ENCODE measurements around the gene TMEM178A. TPM values are rescaled to one million over a fixed set of nuclear protein-coding genes. Genes with fewer than 3 reads are reported as not detected.
"Not testable (repeated sequence)": the region's sequence is repeated elsewhere in the genome, so short reads cannot be mapped to it uniquely, and the experiment has no call there.

TMEM178A gene
- total RNA-seq, 4 donors from 2014 or later, result 0.29 to 0.38 TPM; not detected in 2

GRCh38 chr2:39647104-39647765 is 18.5 kb upstream of the TMEM178A start:
- WGBS, 2 donors, result 80 to 93% methylated on average over 3 of the region's 3 CpGs
- no peak overlapping the region for H3K4me3 ChIP-seq
- no peak for TF ChIP-seq POLR2A (IDR thresholded peaks at IDR 0.05)
- TF ChIP-seq, protein P1, sequence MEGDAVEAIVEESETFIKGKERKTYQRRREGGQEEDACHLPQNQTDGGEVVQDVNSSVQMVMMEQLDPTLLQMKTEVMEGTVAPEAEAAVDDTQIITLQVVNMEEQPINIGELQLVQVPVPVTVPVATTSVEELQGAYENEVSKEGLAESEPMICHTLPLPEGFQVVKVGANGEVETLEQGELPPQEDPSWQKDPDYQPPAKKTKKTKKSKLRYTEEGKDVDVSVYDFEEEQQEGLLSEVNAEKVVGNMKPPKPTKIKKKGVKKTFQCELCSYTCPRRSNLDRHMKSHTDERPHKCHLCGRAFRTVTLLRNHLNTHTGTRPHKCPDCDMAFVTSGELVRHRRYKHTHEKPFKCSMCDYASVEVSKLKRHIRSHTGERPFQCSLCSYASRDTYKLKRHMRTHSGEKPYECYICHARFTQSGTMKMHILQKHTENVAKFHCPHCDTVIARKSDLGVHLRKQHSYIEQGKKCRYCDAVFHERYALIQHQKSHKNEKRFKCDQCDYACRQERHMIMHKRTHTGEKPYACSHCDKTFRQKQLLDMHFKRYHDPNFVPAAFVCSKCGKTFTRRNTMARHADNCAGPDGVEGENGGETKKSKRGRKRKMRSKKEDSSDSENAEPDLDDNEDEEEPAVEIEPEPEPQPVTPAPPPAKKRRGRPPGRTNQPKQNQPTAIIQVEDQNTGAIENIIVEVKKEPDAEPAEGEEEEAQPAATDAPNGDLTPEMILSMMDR (IDR thresholded peaks at IDR 0.05), result no peak
- no peak for DNase-seq
- H3K27ac ChIP-seq, result no peak overlapping the region
- H3K4me1 ChIP-seq, result peaks cover 0 to 3% (median under 1%) of the 10 kb centered on the region in 3 donors
- intact Hi-C loops (cut with DNase I), result no loop called here
- H3K27me3 ChIP-seq, result no peaks in the 10 kb centered on the region
- H3K36me3 ChIP-seq, result no peaks in the 10 kb centered on the region
- no peaks in the 10 kb centered on the region for H3K9me3 ChIP-seq

- intact Hi-C loops (cut with DNase I), result no loop called here
- no peaks in the 10 kb centered on the region for H3K27me3 ChIP-seq
- H3K27ac ChIP-seq, result no peak overlapping the region
- no peaks in the 10 kb centered on the region for H3K9me3 ChIP-seq
- H3K36me3 ChIP-seq, result no peaks in the 10 kb centered on the region
- DNase-seq, result no peak
- no peak overlapping the region for H3K4me3 ChIP-seq
- no peaks in the 10 kb centered on the region for H3K4me1 ChIP-seq
- TF ChIP-seq, protein P1 (IDR thresholded peaks at IDR 0.05), result no peak
- no peak for TF ChIP-seq POLR2A (IDR thresholded peaks at IDR 0.05)
These were observed 17.1 kb upstream of the TMEM178A start for GRCh38 chr2:39648580-39648979.

DNA sequence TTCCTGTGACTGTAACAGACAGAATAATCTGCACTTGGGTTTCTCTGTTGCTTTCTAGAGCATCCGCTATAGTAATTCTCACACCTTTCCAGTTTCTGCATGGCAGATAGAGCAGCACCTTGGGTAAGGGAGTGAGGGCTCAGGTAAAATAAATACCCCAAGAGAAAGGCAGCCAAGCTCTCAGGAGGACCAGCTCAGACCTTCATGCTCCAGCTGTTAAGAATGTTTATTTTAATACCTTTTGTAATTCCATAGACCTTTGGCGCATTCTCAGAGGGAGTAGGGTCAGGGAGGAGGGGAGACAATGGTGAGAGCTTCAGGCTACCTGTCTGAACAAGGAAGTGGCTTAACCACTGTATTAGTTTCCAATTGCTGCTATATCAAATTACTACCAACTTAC is 16.2 kb upstream of the TMEM178A start:
- no peak for DNase-seq
- 81 to 83% methylated on average over 2 of the region's 2 CpGs for WGBS, 2 donors
- H3K36me3 ChIP-seq, result no peaks in the 10 kb centered on the region
- no peaks in the 10 kb centered on the region for H3K4me1 ChIP-seq
- no peak overlapping the region for H3K27ac ChIP-seq
- no peak overlapping the region for H3K4me3 ChIP-seq
- TF ChIP-seq, protein P1 (IDR thresholded peaks at IDR 0.05), result no peak
- TF ChIP-seq POLR2A (IDR thresholded peaks at IDR 0.05), result no peak
- no peaks in the 10 kb centered on the region for H3K27me3 ChIP-seq
- no peaks in the 10 kb centered on the region for H3K9me3 ChIP-seq
- intact Hi-C loops (cut with DNase I), result no loop called here

DNA sequence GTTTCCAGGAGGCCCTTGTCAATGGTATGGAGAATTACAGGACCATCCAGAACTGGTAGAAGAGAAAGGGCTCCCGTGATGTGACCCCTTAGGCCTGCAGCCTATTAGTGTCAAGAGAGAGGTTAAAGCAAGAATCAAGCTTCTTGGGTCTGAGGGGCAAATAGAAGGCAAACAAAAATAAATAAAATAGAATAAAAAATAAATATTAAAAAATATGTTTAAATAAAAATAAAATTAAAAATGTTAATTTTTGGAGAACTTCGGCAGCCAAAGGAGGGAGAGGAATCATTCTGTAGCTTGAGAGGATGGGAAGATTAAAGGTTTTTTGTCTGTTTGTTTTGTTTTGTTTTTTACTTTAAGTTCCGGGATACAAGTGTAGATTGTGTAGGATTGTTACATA is 15.2 kb upstream of the TMEM178A start:
- 89 to 93% methylated on average over 3 of the region's 3 CpGs for WGBS, 2 donors
- no peak overlapping the region for H3K4me3 ChIP-seq
- H3K4me1 ChIP-seq, result no peaks in the 10 kb centered on the region
- DNase-seq, result no peak
- H3K9me3 ChIP-seq, result peaks cover 0 to 9% (median 0%) of the 10 kb centered on the region in 3 donors
- TF ChIP-seq POLR2A (IDR thresholded peaks at IDR 0.05), result no peak
- TF ChIP-seq, protein P1 (IDR thresholded peaks at IDR 0.05), result no peak
- no peaks in the 10 kb centered on the region for H3K36me3 ChIP-seq
- intact Hi-C loops (cut with DNase I), result no loop called here
- H3K27ac ChIP-seq, result no peak overlapping the region
- H3K27me3 ChIP-seq, result no peaks in the 10 kb centered on the region

- H3K36me3 ChIP-seq; intact Hi-C loops (cut with DNase I); H3K27ac ChIP-seq; DNase-seq; H3K27me3 ChIP-seq; H3K4me1 ChIP-seq; H3K9me3 ChIP-seq; H3K4me3 ChIP-seq: not testable (repeated sequence)
- 85 to 90% methylated on average over 2 of the region's 2 CpGs for WGBS, 2 donors
These were observed 9.5 kb upstream of the TMEM178A start for GRCh38 chr2:39656215-39656614.
